Stimulated activated CD8-positive, alpha-beta memory T cell treated with anti-CD3 and anti-CD28 coated beads, Interleukin-15, amount 100 ng/mL, for 24 hours (primary cell): ENCODE results near the gene PNMA8A.

Source experiments
- DNase-seq: peaks from one replicate; pipeline ENCODE4 v3.0.0-alpha.2; 2020; ENCODE audit warnings: low read depth

Gene PNMA8A

GRCh38 chr19:46427518-46428045 is 43.8 kb downstream of the PNMA8A start:
- DNase-seq, result no peak

- no peak for DNase-seq
These were observed 44.7 kb downstream of the PNMA8A start for GRCh38 chr19:46426506-46427162.

GRCh38 chr19:46426035-46426505 is 45.3 kb downstream of the PNMA8A start:
- no peak for DNase-seq

- DNase-seq, result no peak
These were observed 48.2 kb downstream of the PNMA8A start for GRCh38 chr19:46423188-46423587.

GRCh38 chr19:46422344-46422743 is 49.0 kb downstream of the PNMA8A start:
- no peak for DNase-seq

GRCh38 chr19:46420056-46420455 is 51.3 kb downstream of the PNMA8A start:
- DNase-seq, result no peak
